Measurements from ENCODE around the gene KLHL6.

DNA sequence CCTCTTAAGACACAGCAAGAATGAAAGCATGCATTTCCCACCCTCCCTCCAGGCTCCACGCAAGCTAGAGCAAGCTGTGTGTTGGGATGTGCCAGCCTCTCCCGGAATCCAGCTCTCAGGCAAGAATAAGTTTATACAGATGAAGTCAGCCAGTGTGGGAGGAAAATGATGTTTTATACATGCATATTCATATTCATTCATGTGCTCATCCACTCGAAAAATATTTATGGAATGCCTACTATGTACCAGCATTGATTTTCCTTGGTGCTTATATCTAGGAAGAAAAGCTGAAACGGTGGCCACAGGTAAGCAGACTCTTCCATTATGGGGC is 62.7 kb downstream of the KLHL6 start:
- no peak for TF ChIP-seq POLR2A (IDR thresholded peaks at IDR 0.05)
- no peak for TF ChIP-seq CTCF (IDR thresholded peaks at IDR 0.05)

Data from adrenal gland (tissue), 5 donors.